Testis (tissue), 2 donors: ENCODE results near the gene VAMP8.

ENCODE experiments used
- CTCF ChIP-seq, 3 experiments: fragments of 450-650 bp in 2 of 3; fragments of 200-600 bp in 1 of 3; sonication (generic) in 1 of 3; IDR thresholded peaks; one replicate each; pipeline ENCODE4 v1.5.1; 2016 to 2019; ENCODE audit warnings: antibody characterized with exemption in 3 of 3, mild to moderate bottlenecking in 2 of 3, moderate library complexity in 1 of 3
- POLR2A ChIP-seq: fragments of 450-650 bp; IDR thresholded peaks from one replicate; pipeline ENCODE4 v1.6.1; 2017; ENCODE audit warnings: antibody characterized with exemption, mild to moderate bottlenecking, moderate library complexity

GRCh38 chr2:85553184-85553583 lies 24.2 kb upstream of the VAMP8 start:
- TF ChIP-seq CTCF (IDR thresholded peaks at IDR 0.05) (no peak), POLR2A (no peak)
